Hepatocyte (in vitro differentiated cells): ENCODE results near the gene TAF1.

Source experiments
- EZH2 ChIP-seq: fragments of 200-600 bp; sonication (generic); IDR thresholded peaks from 2 replicates; pipeline ENCODE4 v1.6.1; 2016; ENCODE audit warnings: antibody characterized with exemption, mild to moderate bottlenecking, borderline replicate concordance
- TF ChIP-seq, protein P1 (sequence below): fragments of 200-600 bp; sonication (generic); IDR thresholded peaks from 2 replicates; pipeline ENCODE4 v1.5.1; 2016; ENCODE audit warnings: antibody characterized with exemption, mild to moderate bottlenecking; ENCODE audit not compliant: poor library complexity

DNA sequence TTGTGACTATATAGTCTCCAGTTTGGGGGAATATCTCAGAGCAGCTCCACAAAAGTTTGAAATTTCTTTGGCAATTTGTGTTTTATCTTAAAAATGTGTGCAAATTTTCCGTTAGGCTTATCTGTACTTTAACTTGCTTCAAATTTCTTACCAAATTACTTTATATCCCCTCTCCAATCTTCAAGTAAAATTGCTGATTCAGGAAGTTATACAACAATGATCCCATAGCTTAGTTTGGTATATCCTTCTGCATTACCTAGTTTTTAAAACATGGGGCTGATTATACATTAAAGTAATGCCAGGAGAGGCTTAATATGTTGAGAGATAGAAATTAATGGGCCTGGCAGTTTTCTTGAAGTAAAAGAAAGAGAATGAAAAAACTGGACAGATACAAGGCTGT is 66.6 kb downstream of the TAF1 start:
- TF ChIP-seq, protein P1, sequence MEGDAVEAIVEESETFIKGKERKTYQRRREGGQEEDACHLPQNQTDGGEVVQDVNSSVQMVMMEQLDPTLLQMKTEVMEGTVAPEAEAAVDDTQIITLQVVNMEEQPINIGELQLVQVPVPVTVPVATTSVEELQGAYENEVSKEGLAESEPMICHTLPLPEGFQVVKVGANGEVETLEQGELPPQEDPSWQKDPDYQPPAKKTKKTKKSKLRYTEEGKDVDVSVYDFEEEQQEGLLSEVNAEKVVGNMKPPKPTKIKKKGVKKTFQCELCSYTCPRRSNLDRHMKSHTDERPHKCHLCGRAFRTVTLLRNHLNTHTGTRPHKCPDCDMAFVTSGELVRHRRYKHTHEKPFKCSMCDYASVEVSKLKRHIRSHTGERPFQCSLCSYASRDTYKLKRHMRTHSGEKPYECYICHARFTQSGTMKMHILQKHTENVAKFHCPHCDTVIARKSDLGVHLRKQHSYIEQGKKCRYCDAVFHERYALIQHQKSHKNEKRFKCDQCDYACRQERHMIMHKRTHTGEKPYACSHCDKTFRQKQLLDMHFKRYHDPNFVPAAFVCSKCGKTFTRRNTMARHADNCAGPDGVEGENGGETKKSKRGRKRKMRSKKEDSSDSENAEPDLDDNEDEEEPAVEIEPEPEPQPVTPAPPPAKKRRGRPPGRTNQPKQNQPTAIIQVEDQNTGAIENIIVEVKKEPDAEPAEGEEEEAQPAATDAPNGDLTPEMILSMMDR: no peak
- no peak for TF ChIP-seq EZH2
